Jurkat, Clone E6-1 (cell line): Measurements from ENCODE around the gene IQGAP2.
"Not testable (repeated sequence)": the region's sequence is repeated elsewhere in the genome, so short reads cannot be mapped to it uniquely, and the experiment has no call there.

Experiments used
- DNase-seq: peaks from one replicate; pipeline ENCODE4 v3.0.0-alpha.2; 2011; ENCODE audit warnings: low read depth, low spot score
- H3K4me3 ChIP-seq: 2 replicates; pipeline ENCODE4 v1.5.1; 2011; ENCODE audit warnings: mild to moderate bottlenecking, low read length, control low read depth, moderate library complexity

IQGAP2 gene

GRCh38 chr5:76406673-76407072 is 3.6 kb downstream of the IQGAP2 start:
- DNase-seq = no peak
- no peak overlapping the region for H3K4me3 ChIP-seq

DNA sequence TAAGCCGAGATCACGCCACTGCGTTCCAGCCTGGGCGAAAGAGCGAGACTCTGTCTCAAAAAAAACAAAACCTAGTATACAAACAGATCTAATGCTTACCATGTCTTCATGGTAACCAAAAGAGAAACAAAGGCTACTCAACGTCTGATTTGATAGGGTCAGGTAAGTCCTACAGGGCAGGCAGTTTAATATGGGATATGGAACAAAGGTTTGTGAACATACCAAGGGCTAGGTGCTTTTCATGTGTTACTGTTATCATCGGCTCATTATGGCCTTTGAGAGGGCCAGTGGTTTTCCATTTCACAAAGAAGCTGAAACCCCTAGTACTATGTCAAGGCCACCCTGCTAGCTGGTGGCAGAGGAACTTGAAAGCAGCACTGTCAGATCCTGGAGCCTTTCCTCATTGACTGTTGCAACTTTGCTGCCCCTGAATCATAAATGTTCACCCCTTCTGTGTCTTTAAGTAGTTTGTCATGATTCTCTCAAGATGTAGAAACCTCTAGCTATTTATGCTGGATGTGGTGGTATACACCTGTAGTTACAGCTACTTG is 5.1 kb downstream of the IQGAP2 start:
- H3K4me3 ChIP-seq = no peak overlapping the region
- DNase-seq = no peak

- no peak overlapping the region for H3K4me3 ChIP-seq
- DNase-seq = no peak
These were observed 9.4 kb downstream of the IQGAP2 start for GRCh38 chr5:76412511-76412910.

GRCh38 chr5:76413746-76414145 is 10.7 kb downstream of the IQGAP2 start:
- no peak for DNase-seq
- H3K4me3 ChIP-seq = no peak overlapping the region

DNA sequence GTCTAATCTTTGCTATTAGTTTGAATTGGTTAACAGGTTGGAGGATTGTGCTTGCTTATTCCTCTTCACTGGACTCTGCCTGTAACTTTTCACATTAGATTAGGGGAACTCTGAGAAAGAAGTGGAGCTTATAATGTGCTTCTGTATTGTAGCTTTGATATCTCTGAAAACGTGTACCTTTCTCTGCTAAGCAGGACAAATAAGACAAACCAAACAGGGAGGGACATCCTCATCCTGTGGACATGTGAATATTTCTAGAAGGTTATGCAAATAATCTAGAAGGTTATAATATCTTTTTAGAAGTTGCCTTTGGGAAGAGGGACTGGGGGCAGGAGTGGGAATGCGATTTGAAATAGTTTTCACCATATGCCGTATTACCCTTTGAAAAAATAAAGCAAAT is 11.7 kb downstream of the IQGAP2 start:
- H3K4me3 ChIP-seq = no peak overlapping the region

DNA sequence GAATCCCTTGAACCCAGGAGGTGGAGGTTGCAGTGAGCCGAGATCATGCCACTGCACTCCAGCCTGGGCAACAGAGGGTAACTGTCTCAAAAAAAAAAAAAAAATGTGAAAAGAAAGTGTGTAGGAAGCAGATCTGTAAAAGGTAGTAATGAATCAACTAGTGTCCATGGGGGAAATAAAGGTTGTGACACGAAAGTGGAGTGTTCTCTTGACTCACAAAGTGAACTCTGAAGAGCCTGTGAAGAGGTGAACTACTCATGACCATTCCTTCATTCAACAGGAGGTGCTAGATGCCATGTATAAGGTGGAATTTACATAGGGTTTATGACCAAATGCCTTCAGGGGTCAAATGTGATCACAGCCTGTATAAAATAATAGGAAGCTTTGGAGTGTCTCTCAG is 12.8 kb downstream of the IQGAP2 start:
- DNase-seq = no peak
- no peak overlapping the region for H3K4me3 ChIP-seq

More for the DNA sequence above, 11.7 kb downstream of the IQGAP2 start:
- DNase-seq = no peak

- no peak for DNase-seq
- H3K4me3 ChIP-seq = no peak overlapping the region
These were observed 16.7 kb downstream of the IQGAP2 start for GRCh38 chr5:76419597-76420298.

DNA sequence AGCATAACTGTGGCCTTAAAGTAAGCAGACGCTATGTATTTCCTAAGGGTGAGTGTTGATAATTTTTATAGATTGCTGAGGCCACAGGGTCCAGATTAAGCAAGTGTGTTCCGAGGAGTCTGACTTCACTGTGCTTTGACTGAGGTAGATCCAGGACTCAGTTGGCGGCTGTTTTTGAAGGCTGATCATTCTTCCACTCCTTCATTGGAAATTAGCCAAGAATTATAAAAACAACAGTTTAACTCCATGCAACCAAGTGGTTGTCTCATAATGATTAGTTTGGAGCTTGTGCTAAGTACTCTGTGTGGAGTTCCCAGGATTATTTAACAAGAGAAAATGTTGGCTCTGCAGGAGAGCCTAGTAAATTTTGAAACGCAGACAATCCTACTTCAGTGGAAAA is 19.1 kb downstream of the IQGAP2 start:
- H3K4me3 ChIP-seq = no peak overlapping the region
- DNase-seq = no peak

DNA sequence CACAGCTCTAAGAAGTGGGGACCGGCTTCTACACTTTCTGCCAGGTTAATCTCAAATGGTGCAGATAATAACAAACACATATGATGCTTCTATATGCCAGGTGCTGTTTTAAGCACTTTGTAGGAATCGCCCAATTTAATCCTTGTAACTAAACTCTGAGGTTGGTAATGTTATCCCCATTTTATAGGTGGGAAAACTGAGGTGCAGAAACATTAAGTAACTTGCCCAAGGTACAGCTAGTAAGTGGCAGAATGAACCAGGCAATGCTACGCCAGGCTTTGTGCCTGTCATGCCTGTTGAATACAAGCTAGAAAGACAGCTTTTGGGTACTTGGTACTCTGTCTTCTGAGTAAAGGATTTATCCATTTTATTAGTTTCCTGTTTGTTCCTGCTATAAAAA is 19.7 kb downstream of the IQGAP2 start:
- no peak overlapping the region for H3K4me3 ChIP-seq
- DNase-seq = no peak

- DNase-seq = no peak
- H3K4me3 ChIP-seq = no peak overlapping the region
These were observed 22.1 kb downstream of the IQGAP2 start for GRCh38 chr5:76425146-76425545.

- no peak for DNase-seq
- no peak overlapping the region for H3K4me3 ChIP-seq
These were observed 23.1 kb downstream of the IQGAP2 start for GRCh38 chr5:76425928-76426804.

GRCh38 chr5:76427206-76428140 is 24.4 kb downstream of the IQGAP2 start:
- H3K4me3 ChIP-seq = no peak overlapping the region
- no peak for DNase-seq

DNA sequence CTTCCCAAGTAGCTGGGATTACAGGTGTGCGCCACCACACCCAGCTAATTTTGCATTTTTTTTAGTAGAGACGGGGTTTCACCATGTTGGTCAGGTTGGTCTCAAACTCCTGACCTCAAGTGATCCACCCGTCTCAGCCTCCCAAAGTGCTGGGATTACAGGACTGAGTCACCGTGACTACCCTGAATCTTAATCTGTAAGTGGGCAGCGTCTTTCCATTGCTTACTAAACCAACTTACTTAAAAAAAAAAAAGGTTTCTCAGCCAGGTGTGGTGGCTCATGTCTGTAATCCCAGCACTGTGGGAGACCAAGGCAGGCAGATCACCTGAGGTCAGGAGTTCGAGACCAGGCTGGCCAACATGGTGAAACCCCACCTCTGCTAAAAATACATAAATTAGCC is 25.5 kb downstream of the IQGAP2 start:
- H3K4me3 ChIP-seq, DNase-seq: not testable (repeated sequence)

DNA sequence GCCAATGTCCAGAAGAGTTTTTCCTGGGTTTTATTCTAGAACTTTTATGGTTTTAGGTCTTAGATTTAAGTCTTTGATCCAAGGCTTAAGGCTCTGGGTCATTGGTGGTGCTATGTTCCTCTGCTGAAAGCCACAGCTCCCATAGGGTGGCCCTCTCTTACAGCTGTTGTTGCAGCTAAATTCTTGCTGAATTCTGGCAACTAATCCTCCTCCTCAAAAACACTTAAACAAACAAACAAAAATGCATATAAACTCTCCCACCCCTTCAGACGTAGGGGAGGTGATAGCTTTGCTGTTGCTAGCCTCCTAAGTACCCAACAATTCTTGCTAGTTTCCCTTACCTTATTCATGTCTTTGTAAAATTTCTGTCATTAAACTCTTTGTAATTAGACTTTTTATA is 30.2 kb downstream of the IQGAP2 start:
- DNase-seq = no peak
- no peak overlapping the region for H3K4me3 ChIP-seq

DNA sequence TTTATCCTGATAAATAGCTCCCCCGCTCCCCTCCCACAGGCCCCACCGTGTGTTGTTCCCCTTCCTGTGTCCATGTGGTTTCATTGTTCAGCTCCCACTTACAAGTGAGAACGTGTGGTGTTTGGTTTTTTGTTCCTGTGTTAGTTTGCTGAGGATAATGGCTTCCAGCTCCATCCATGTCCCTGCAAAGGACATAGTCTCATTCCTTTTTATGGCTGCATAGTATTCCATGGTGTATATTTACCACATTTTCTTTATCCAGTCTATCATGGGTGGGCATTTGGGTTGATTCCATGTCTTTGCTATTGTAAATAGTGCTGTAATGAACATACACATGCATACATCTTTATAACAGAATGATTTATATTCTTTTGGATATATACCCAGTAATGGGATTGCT is 34.4 kb downstream of the IQGAP2 start:
- DNase-seq, H3K4me3 ChIP-seq: not testable (repeated sequence)

- no peak for DNase-seq
- no peak overlapping the region for H3K4me3 ChIP-seq
These were observed 34.9 kb downstream of the IQGAP2 start for GRCh38 chr5:76438025-76438424.

- H3K4me3 ChIP-seq = no peak overlapping the region
- DNase-seq = no peak
These were observed 36.1 kb downstream of the IQGAP2 start for GRCh38 chr5:76439201-76439600.

- DNase-seq = no peak
- H3K4me3 ChIP-seq = no peak overlapping the region
These were observed 36.8 kb downstream of the IQGAP2 start for GRCh38 chr5:76439929-76440328.

GRCh38 chr5:76441101-76441500 is 38.0 kb downstream of the IQGAP2 start:
- no peak overlapping the region for H3K4me3 ChIP-seq
- no peak for DNase-seq
